Endothelial cell of umbilical vein (primary cell): ENCODE data around the gene WARS2.

Experiments used
- CTCF ChIP-seq, 2 donors: IDR thresholded peaks; 1 replicate in 1 of 2; 2 replicates in 1 of 2; pipeline ENCODE4 v1.5.1; 2011; ENCODE audit warnings: low read length in 2 of 2, mild to moderate bottlenecking in 2 of 2, moderate library complexity in 2 of 2, control low read depth in 1 of 2, inconsistent platforms in 1 of 2, low read depth in 1 of 2; ENCODE audit not compliant: insufficient read depth in 1 of 2; ENCODE audit errors: extremely low read depth in 1 of 2
- GATA2 ChIP-seq: IDR thresholded peaks from 2 replicates; pipeline ENCODE4 v1.7.0; 2011; ENCODE audit warnings: low read depth, mild to moderate bottlenecking, moderate library complexity, mixed read lengths, low read length; ENCODE audit not compliant: insufficient read length, insufficient read depth
- POLR2A ChIP-seq: IDR thresholded peaks from 2 replicates; pipeline ENCODE4 v1.6.1; 2012; ENCODE audit warnings: low read depth, mild to moderate bottlenecking, control low read depth, low read length
- TF ChIP-seq, protein P1 (sequence below): IDR thresholded peaks from 2 replicates; pipeline ENCODE4 v1.6.1; 2011; ENCODE audit not compliant: insufficient read depth, insufficient read length

GRCh38 chr1:119125874-119126273 lies 14.6 kb downstream of the WARS2 start:
- TF ChIP-seq CTCF (IDR thresholded peaks at IDR 0.05; ENCODE audit: extremely low read depth in 1 of 2, insufficient read depth in 1 of 2, low read depth in 1 of 2, low read length in 2 of 2), result no peak
- no peak for TF ChIP-seq POLR2A
- TF ChIP-seq, protein P1, sequence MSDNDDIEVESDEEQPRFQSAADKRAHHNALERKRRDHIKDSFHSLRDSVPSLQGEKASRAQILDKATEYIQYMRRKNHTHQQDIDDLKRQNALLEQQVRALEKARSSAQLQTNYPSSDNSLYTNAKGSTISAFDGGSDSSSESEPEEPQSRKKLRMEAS, result no peak
- TF ChIP-seq GATA2, result no peak
